GM18868 (cell line): ENCODE measurements around the gene SLC4A9.
"Not testable (repeated sequence)": the region's sequence is repeated elsewhere in the genome, so short reads cannot be mapped to it uniquely, and the experiment has no call there.

Experiments
- ATAC-seq: cut with Tn5 transposase; IDR thresholded peaks from one replicate; pipeline ENCODE4 v1.9.1; 2021; ENCODE audit warnings: mild to moderate bottlenecking, moderate library complexity; ENCODE audit not compliant: unreplicated experiment

Gene SLC4A9

DNA sequence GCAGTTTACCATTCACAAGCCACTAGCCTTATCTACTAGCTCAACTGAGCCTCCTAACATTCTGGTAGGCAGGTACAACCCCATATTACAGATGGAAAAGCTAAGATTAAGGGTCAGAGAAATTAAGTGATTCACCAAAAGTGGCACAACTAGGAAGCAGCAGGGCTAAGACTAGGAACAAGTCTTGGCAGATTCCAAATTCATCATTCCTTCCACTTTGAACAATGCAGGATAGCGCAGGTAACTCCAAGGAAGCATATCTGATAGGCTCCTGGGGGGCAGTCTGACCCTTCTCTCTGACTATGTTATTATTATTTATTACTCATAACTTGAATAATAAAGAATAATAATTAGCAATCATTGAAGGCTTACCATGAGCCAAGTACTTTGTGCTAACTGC lies 22.1 kb upstream of the SLC4A9 start:
- ATAC-seq = no peak

DNA sequence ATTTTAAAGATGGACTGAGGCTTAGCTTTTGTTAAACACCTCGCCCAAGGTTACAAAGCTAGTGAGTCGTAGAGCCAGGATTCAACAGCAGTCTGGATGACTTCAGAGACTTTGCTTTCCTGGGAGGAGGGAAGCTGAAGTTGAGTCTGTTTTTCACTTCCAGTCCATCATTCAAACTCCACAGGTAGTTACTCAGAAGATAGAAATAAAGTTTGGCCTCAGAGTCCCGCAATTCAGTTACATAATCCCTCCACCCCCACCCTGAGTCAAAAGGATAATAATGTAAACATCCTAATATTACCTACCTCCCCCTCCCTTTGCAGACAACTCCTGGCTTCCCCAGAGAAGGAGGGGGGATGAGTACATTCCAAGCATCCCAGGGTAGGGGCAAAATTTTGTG lies 21.7 kb upstream of the SLC4A9 start:
- ATAC-seq = no peak

DNA sequence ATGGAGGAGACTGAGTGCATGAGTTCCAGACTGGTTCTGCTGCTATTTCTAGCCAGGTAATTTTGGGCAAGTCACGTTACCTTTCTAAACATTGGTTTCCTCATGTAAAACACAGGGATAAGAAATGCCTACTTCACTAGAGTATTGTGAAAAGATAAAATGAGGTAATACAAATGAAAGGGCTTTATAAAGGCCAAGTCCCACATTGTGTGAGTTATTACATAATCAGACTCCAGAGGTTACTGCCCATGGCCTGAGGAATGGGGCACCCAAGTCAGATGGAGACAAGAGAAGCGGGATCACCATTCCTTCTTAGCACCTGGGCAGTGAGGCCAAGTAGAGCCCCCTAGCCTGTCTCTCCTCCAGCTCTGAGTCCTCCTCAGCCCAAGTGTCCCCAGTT lies 21.1 kb upstream of the SLC4A9 start:
- no peak for ATAC-seq

DNA sequence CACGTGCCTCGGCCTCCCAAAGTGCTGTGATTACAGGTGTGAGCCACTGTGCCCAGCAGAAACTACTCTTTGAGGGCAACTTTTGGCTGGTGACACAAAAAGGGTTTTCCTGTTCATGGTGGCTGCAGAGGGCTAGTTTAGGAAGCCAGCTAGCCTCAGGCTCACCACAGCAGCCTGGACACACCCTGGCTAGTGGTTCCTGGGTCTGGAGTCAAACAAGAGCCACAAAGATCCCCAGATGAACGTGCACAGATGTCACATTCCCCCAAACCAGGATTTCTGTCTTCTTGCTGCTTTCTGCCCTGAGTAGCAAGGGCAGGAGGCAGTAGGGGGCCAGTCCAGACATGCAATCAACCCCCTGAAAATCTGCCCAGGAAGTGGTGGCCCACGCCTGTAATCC lies 20.4 kb upstream of the SLC4A9 start:
- ATAC-seq = no peak

DNA sequence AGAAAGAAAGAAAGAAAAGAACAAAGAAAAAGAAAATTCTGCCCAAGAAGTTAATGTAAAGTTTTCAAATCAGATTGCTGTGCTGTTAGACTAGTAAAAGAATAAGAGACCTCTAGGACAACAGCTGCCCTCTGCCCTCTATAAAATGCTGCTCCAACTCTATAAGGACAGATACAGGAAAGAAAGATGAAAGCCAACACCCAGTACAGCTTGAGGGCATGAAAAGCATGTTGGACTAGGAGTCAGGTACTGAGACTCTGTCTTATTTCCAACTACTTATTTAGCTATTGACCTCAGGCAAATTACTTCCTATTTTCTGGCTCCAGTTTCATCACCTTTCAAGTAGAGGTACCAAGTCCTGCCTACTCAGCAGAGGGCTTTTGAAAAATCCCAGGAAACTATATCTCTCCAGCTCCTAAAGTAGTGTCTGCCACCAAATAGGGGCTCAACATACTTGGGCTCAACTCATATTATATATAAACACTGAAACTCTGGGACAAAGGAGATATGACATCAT lies 19.3 kb upstream of the SLC4A9 start:
- no peak for ATAC-seq

DNA sequence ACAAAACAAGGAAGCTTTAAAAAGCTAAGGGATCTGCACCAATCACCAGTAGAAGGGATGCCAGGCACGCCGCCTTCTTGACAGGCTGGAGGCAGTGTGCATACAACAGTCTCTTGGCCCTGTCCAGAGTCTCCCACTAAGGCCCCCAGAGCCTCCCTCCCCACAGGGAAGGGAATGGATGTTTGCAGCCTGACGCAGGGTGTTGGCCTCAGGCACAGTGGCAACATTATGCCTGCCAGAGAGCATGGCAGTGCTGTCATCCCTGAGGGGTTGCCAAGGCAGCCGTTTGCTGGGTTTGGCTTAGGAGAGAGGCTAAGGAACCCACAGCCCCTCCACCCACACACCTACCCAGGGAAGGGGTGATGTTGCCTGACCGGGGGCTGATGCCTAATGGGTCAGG lies 18.4 kb upstream of the SLC4A9 start:
- ATAC-seq = no peak

DNA sequence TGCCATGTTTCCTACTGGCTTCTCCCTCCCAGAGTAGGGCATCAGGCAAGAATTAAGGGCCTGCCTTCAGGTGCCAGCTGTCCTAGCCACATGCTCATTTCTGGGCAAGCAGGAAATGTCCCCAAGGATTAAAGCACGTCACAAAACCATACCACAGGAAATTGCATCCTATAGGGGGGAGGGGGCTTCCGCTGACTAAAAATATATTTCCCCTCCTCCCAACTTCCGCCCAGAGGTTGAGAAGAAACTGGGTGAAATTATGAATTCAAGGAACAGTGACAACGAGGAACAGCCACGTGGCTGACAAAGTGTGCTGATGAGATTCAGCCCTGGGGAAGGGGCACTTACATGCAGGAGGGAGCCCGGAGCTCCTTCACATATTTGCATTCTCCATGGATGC lies 17.7 kb upstream of the SLC4A9 start:
- ATAC-seq = no peak

DNA sequence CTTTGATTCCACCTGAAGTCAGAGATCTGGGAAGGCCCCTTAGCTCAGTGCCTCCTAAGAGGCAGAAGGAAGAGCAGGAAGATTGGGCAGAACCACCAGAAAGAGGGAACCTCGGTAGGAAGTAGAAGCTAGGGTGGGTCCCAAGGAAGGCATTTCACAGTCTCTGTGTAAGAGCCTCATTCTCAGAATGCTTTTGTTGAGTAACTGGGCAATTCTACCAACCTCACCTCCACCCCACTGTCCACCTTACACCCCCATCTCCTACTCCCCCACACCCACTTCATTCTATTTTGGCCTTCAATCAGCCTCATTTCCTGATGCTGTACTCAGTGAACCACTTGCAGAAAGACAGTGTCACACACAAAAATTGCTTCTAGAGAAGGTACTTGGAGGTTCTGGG lies 17.1 kb upstream of the SLC4A9 start:
- no peak for ATAC-seq

DNA sequence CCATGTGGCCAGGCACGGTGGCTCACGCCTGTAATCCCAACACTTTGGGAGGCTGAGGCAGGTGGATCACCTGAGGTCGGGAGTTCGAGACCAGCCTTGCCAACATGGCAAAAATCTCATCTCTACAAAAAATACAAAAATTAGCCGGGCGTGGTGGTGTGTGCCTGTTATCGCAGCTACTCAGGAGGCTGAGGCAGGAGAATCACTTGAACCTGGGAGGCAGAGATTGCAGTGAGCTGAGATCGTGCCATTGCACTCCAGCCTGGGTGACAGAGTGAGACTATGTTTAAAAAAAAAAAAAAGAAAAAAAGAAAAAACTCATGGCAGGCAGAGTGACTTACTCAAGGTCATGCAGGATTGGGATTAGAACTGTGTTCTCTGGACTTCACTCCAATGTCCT lies 16.1 kb upstream of the SLC4A9 start:
- ATAC-seq = not testable (repeated sequence)

DNA sequence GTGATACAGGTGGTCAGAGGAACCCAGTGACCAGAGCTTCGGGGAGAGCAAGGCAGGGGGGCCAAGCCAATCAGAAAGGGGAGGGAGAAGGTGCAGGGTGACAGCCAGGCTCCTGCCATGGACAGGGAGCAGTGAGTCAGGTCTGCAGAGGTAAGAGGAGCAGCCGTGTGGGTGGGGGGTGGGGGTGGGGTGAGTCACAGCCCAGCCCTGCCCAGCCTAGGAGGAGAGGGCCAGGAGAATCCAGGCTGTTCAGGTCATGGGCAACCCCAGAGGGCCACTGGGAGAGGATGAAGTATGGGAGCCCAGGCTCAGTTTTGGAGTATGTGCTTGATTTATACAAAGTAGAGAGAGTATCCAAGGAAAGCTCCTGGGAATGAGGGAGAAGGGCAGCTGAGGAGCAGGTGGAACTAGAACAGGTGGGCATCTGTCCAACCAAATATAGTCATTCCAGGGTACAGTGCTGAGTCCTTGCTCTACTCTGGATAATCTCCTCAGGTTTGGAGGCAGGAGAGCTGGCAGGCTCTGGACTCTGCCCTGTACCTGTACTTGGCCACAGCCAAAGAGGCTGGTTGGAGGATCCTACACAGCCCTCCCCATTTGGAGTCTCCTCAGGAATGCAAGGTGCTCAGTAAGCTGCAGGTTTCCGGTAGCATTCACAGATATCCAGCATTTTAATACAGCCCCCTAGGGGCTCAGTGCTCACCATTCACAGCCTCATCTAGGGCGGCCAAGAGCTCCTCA lies 15.1 kb upstream of the SLC4A9 start:
- no peak for ATAC-seq

DNA sequence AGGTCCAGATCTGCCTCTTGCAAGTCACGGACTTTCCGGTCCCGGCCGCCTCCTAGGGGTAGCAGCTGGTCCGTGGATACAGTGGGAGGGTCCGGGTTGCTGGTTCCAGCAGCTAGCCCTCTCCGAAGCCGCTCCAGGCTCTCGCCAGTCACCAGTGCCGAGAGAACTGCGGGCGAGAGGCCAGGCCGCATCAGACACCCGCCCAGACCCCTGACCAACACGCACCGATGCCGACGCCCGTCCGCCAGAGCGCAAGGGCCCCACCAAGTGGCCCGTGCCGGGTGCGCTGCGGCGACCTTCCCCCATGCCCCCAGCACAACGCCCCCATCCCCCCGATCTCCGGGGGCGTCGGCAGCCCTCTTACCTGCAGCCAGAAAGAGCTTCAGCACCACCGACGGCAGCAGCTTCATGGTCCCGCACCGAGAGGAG lies 14.1 kb upstream of the SLC4A9 start:
- ATAC-seq = peak; percentile 18

DNA sequence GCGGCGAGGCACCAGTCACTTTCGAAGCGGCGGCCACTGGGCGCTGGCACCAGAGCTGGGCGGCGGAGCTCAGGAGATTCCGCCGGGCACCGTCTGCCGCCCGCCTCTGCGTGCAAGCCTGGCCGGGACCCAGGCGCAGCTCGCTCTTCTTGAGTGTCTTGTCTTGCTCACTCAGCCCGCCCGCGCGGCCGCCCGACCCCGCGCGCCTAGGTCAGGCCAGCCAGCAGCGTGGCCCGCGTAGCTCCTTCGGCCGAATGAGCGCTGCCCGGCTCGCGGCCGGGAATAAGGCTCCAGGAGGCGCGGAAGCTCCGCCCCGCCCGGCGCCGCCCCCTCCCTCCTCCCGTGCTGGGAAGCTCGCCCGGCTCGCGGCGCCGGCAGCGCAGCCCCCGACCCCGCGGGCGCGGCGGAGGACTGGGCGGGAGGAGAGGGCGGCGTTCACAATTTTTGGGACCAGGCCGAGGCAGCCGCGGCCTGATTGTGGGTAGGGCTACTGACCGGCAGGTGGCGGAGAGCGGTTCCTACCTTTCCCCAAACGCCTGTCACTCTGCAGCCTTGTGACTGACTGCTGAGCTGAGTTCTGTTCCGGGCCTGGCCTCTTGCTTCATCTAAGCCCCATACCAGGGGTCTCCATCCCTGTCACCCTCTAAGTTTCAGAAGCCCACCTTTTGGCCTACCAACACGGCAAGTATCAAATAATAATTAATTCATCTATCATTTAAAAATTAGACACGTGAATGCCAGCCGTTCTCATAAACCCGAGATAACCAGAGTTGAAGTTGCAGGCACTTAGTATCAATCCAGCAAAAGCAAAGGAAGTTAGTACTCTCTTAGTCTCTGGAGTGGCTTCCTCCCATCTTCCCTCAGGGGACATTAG lies 13.4 kb upstream of the SLC4A9 start, which contains the start of gene HBEGF:
HBEGF (minus strand) TSS at position 256 of the 874 bp plus-strand sequence. CDS start 275 bp downstream, outside the sequence.
- ATAC-seq = peak; percentile 80

DNA sequence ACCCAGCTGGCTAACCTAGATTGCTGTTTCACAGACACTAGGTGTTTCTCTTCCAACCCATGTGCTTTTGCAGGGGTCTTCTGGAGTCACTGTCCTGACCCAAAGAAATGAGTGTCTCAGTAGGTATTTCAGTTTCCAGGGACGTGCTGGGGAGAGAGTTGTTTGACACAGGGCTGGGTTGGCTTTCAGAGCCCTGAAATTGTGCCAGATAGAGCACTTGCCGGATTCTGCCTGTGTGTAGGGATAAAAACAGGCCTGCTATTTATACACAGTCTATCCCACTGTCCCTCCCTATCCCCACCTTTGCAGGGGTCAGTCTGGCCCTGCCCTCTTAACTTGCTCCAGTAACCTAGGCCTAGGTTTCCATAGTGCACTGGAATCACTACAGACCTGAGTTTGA lies 12.6 kb upstream of the SLC4A9 start:
- no peak for ATAC-seq

DNA sequence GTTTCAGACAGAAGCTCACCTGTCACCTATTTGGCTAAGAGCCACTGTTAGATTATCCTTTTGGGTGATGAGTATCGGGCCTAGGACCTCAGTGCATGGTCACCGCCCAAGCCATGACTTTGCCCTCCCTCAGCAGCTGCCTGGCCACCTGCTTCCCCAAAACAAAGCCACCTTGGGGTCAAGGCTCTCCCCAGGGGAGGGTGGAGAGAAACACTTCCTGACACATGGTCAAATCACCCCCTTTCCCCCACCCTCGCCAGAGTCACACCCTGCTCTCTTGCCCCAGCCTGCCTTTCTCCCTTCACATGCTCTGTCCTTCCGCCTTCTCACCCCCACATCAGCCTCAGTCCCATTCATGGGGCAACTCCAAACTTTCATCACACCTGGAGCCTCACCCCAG lies 11.9 kb upstream of the SLC4A9 start:
- no peak for ATAC-seq

DNA sequence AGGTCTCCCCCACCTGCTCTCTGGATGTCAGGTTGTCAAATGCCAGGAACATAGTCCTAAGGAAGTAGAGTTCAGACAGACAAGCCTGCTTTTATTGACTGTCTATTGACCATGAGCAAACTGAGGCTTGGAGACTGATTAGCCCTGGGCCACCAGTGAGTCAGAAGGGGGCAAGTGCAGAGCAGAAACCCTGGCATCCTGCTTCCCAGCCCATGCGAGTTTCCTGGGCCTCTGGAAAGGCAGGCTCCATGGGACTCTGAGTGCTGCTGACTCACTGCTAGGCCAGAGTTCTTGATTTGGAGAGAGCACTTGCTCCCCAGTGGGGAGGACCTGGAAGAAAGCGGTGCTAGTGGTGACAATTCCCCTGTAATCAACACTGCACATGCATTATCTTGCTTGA lies 10.8 kb upstream of the SLC4A9 start:
- ATAC-seq = no peak

DNA sequence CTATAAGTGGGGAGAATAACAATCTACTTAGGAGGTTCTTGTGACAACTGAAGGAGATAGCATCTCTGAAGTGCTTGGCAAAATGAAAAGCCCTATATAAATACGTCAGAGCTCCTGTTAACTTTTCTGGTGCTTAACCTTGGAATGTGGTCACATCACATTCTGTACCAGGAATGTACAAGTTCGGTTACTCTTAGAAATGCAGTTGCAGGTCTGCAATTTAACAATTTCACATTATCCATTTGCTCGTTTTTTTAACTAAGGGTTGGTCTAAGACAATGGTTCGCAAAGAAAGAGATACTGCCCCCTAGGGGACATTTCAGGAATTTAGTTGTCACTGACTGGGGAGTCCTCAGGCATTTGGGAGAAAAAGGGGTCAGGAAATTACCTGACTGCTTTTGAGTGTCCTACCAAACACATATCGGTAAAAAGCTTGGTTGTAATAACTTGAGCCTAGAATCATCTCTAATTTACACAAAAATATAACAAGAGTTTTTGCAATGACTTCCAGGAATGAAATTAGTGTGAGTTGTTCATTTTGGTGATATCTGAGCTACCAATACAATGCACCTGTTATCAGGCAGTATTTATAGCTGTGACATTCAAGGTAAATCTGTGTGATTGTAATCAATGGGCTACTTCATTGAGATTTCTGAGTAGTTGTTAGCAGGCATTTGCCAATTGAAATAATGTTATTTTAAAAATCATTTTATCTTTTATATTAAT lies 8.2 kb upstream of the SLC4A9 start:
- ATAC-seq = peak; percentile 76

DNA sequence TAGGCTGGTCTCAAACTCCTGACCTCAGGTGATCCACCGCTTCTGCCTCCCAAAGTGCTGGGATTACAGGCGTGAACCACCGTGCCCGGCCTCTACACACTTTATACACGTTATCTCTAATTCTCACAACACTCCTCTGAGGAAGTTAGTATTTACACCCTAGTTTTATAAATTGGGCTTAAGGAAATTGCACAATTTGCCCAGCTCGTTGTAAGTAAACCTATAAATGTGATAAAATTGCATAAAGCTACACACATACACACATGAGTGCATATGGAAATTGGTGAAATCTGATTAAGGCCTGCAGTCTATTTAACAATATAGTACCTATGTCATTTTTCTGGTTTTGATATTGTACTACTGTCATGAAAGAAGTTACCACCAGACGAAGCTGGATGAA lies 4.4 kb upstream of the SLC4A9 start:
- no peak for ATAC-seq

DNA sequence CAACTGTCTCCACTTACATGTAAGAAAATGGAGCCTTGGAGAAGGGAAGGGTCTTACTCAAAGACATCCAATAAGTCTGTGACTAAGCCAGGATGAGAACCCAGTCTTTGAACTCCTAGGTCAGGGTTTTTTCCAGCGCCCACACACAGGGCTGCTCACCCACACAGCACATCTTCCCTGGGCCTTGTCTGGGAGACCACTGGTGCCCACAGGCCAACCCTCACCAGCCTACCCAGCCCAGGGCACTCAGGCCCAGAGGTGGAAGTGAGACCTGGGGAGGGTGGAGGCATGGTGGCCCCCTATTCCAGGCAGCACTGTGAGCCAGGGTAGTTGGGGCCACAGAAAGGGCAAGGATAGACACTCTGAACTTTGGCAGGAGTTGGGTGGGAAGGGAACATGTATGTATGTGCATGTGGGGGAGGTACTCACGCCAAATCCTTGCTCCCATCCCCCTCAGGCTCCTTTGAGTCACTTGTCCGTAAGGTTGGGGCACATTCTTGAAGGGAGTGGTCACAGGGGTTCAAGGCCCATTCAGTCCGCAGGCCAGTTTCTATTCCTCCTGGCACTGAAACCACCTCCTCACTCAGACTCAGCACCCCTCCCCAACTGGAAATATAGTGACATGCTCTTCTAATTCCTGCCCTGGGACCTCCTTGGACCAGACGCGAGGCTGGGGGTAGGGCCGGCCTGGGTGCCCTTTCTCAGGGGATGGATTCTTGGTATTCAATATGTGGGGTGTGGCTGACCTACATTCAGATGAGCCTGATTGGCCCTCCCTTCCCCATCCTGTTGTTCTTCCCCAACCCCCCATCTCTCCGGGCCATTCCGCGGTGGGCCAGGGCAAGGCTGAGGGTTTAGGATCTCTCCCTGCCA lies 2.9 kb upstream of the SLC4A9 start:
- peak; percentile 23 for ATAC-seq

DNA sequence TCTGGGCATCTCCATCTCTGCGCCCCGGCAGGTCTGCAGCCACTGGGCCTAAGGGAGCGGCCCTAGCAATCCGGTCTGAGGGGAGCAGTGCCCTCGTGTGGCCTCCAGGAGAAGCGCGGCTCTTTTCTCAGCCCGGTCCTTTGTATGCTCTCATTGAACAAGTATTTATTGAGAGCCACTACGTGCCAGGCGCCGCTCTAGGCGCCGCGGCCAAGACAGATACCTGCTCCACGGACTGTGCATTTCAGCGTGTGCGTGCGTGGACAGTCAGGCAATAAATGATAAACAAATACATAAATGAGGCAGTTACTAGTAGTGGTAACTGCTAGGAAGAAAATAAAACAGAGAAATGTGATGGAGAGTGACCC lies 2.3 kb upstream of the SLC4A9 start:
- peak; percentile 93 for ATAC-seq

DNA sequence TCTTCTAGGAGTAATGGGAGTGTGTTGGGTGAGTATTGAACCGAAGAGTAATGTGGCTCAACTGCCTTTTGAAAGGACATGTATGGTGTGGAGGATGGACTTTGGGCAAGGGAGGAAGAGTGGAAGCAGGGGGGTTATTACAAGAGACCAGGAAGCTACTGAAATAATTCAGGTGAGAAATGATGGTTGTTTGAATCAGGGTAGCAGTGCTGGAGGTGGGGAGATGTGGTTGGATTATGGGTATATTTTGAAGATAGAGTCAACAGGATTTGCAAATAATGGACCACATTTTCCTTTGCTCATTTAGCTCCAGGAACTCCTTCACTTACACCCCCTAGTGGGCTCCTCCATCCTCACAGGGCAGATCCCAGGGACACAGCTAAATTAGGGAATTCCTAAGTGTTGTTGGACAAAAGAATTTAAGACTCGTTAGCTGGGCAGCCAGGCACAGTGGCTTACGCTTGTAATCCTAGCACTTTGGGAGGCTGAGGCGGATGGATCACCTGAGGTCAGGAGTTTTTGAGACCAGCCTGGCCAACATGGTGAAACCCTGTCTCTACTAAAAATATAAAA lies 1.2 kb upstream of the SLC4A9 start:
- no peak for ATAC-seq
